SK-N-SH treated with all-trans-retinoic acid at 6 μM for 48 hours (cell line): Measurements from ENCODE around the gene TNPO3.

Source experiments
- ARNTL ChIP-seq: fragments of 450-650 bp; formaldehyde crosslinking; IDR thresholded peaks from 2 replicates; pipeline ENCODE4 v1.5.0; 2020; ENCODE audit warnings: low read depth, mild to moderate bottlenecking, moderate library complexity, borderline replicate concordance
- BACH2 ChIP-seq: fragments of 250-450 bp; sonication (Bioruptor Pico); IDR thresholded peaks from 2 replicates; pipeline ENCODE4 v1.9.0; 2021; ENCODE audit warnings: mild to moderate bottlenecking, borderline replicate concordance
- CREB5 ChIP-seq: fragments of 250-450 bp; sonication (Bioruptor Pico); IDR thresholded peaks from 2 replicates; pipeline ENCODE4 v1.5.1; 2020; ENCODE audit warnings: low read depth, mild to moderate bottlenecking, moderate library complexity
- ESRRG ChIP-seq: fragments of 250-450 bp; sonication (Bioruptor Pico); IDR thresholded peaks from 2 replicates; pipeline ENCODE4 v1.6.1; 2021; ENCODE audit warnings: mild to moderate bottlenecking
- PATZ1 ChIP-seq: fragments of 250-450 bp; sonication (Bioruptor Pico); IDR thresholded peaks from 2 replicates; pipeline ENCODE4 v1.8.0; 2020; ENCODE audit warnings: mild to moderate bottlenecking, moderate library complexity, borderline replicate concordance
- POU6F1 ChIP-seq: fragments of 250-450 bp; sonication (Bioruptor Pico); IDR thresholded peaks from 2 replicates; pipeline ENCODE4 v1.8.0; 2021; ENCODE audit warnings: low read depth, mild to moderate bottlenecking, moderate library complexity, borderline replicate concordance
- RARB ChIP-seq: fragments of 250-450 bp; sonication (Bioruptor Pico); IDR thresholded peaks from 2 replicates; pipeline ENCODE4 v1.8.0; 2021; ENCODE audit warnings: mild to moderate bottlenecking, moderate library complexity
- SNAI2 ChIP-seq: fragments of 250-450 bp; sonication (Bioruptor Pico); IDR thresholded peaks from 2 replicates; pipeline ENCODE4 v1.5.0; 2020; ENCODE audit warnings: mild to moderate bottlenecking, moderate library complexity
- TOX ChIP-seq: fragments of 250-450 bp; sonication (Bioruptor Pico); IDR thresholded peaks from 2 replicates; pipeline ENCODE4 v1.8.0; 2021; ENCODE audit warnings: mild to moderate bottlenecking, moderate library complexity, borderline replicate concordance
- ZFP3 ChIP-seq: fragments of 250-450 bp; sonication (Bioruptor Pico); IDR thresholded peaks from 2 replicates; pipeline ENCODE4 v1.5.0; 2020; ENCODE audit warnings: mild to moderate bottlenecking, moderate library complexity
- ZFP30 ChIP-seq: fragments of 450-650 bp; formaldehyde crosslinking; IDR thresholded peaks from 2 replicates; pipeline ENCODE4 v1.5.0; 2022; ENCODE audit warnings: mild to moderate bottlenecking, moderate library complexity

- TF ChIP-seq CREB5 (CRISPR knock-in tag) (no peak), BACH2 (CRISPR knock-in tag) (no peak), SNAI2 (no peak), PATZ1 (no peak), POU6F1 (CRISPR knock-in tag) (no peak), RARB (CRISPR knock-in tag) (no peak), TOX (CRISPR knock-in tag) (no peak), ZFP3 (CRISPR knock-in tag) (no peak), ESRRG (no peak), ARNTL (CRISPR knock-in tag) (no peak), ZFP30 (CRISPR knock-in tag) (no peak)
Measured at GRCh38 chr7:128993419-128993818, 61.5 kb downstream of the TNPO3 start.
